Heart right ventricle (tissue), 16 donors: ENCODE data around the gene CAMK1D. TPM values are rescaled to one million over a fixed set of nuclear protein-coding genes. Genes with fewer than 3 reads are reported as not detected.

Source experiments
- ATAC-seq, 8 donors: fragments of 200-7000 bp; cut with Tn5 transposase; one replicate each; pipeline ENCODE4 v1.9.1; 2020; ENCODE audit warnings: mild to moderate bottlenecking in 8 of 8, moderate library complexity in 8 of 8, moderate number of reproducible peaks in 1 of 8
- DNase-seq, 2 donors: peaks; one replicate each; pipeline ENCODE4 v3.0.0-alpha.2; 2020
- H3K27ac ChIP-seq, 10 donors: fragments of 200-600 bp; sonication (generic) in 2 of 10; one replicate each; pipeline versions ENCODE4 v1.5.0 to v1.8.0; 2020 to 2022; ENCODE audit warnings: mild to moderate bottlenecking in 3 of 10
- H3K27me3 ChIP-seq, 7 donors: fragments of 200-600 bp; one replicate each; pipeline ENCODE4 v1.8.0; 2021 to 2022; ENCODE audit warnings: mild to moderate bottlenecking in 2 of 7
- H3K36me3 ChIP-seq, 9 donors: fragments of 200-600 bp; sonication (generic) in 1 of 9; one replicate each; pipeline versions ENCODE4 v1.5.0 to v1.8.0; 2020 to 2022; ENCODE audit warnings: mild to moderate bottlenecking in 2 of 9
- H3K4me1 ChIP-seq, 9 donors: fragments of 200-600 bp; sonication (generic) in 1 of 9; one replicate each; pipeline versions ENCODE4 v1.5.0 to v1.8.0; 2020 to 2022; ENCODE audit warnings: mild to moderate bottlenecking in 4 of 9
- H3K4me3 ChIP-seq, 10 donors: fragments of 200-600 bp; sonication (generic) in 2 of 10; one replicate each; pipeline versions ENCODE4 v1.5.0 to v1.8.0; 2020 to 2022; ENCODE audit warnings: mild to moderate bottlenecking in 7 of 10, moderate library complexity in 2 of 10
- H3K9me3 ChIP-seq, 11 donors: fragments of 200-600 bp in 10 of 11; sonication (generic) in 2 of 11; one replicate each; pipeline versions ENCODE4 v1.5.0 to v1.8.0; 2013 to 2022; ENCODE audit warnings: mild to moderate bottlenecking in 2 of 11, control low read depth in 1 of 11, moderate library complexity in 1 of 11
- CTCF ChIP-seq, 9 donors: fragments of 200-600 bp; sonication (generic) in 2 of 9; IDR thresholded peaks; one replicate each; pipeline versions ENCODE4 v1.5.0 to v1.8.0; 2021 to 2022; ENCODE audit warnings: antibody characterized with exemption in 9 of 9, mild to moderate bottlenecking in 5 of 9, moderate library complexity in 1 of 9
- WGBS, 2 donors: extraction: QIAGEN DNeasy Blood & Tissue Kit; methylation state at CpG; one replicate each; pipeline ENCODE4 v1.1.7; 2013; ENCODE audit warnings: inconsistent platforms in 1 of 2; 5-methylcytosine and 5-hydroxymethylcytosine counted together
- intact Hi-C, 10 donors: fragments of 100-400 bp; cut with DNase I; formaldehyde crosslinking; loops; one replicate each; pipeline versions ENCODE4 v1.11.1 to v1.14.2; 2022
- polyA plus RNA-seq, 2 donors: library from polyadenylated mRNA; stranded (reverse); fragments of 200-250 nt; gene quantifications; one replicate each; pipeline ENCODE4 v1.2.3, GENCODE V29; 2013
- total RNA-seq, 10 donors: library from RNA; stranded (reverse); fragmentation: NEBNext Ultra II Directional in 3 of 10; extraction: Animal tissue kit (Norgen Biotek cat#: 25700) in 3 of 10; gene quantifications; one replicate each; pipeline versions ENCODE4 v1.2.1 to v1.2.4, GENCODE V29; 2021 to 2023
- donor health status: Arrhythmogenic right ventricular cardiomyopathy.
- donor health status: ischemic (EF 13 %, LVEDD 7.1; RV severe dilation, severe dysfunction).
- donor health status: healthy with polysubstance abuse.
- donor health status: DM: no; HTN: yes; CAD: no.
- donor health status: DM: no; HTN: no; CAD: no.
- donor health status: ischemic (EF 25% LVEDD 6.9; RV normal size, moderate dysfunction).
- donor health status: ischemic (EF 25% LVEDD 5.7; RV mildly dilated, moderate dysfunction).
- donor health status: healthy.
- donor health status: DM: yes; HTN: yes; CAD: no.
- donor health status: Ischemic cardiomyopathy.
- donor health status: ischemic (EF 35%, LVEDD 5.7; RV mildly dilated, moderate dysfunction).
- donor health status: nonischemic (EF 11% LVEDD 7.7; RV severe dilation, severe dysfunction).
- donor health status: DM: yes; HTN: yes; CAD: no.
- donor health status: PGD.
- donor health status: ischemic (EF 29% LVEDD 5.4; RV normal size, mild dysfunction).
- donor health status: nonischemic (EF 23%, LVEDD 6.1; RV moderate dilation, normal function).

The CAMK1D gene
- total and polyA plus RNA-seq, 12 donors: 1.3 to 17.7 (median 2.6) TPM

- WGBS, 2 donors: 76 to 88% methylated on average over 5 of the region's 5 CpGs
These were observed 114.1 kb downstream of the CAMK1D start for GRCh38 chr10:12463459-12463838.

DNA sequence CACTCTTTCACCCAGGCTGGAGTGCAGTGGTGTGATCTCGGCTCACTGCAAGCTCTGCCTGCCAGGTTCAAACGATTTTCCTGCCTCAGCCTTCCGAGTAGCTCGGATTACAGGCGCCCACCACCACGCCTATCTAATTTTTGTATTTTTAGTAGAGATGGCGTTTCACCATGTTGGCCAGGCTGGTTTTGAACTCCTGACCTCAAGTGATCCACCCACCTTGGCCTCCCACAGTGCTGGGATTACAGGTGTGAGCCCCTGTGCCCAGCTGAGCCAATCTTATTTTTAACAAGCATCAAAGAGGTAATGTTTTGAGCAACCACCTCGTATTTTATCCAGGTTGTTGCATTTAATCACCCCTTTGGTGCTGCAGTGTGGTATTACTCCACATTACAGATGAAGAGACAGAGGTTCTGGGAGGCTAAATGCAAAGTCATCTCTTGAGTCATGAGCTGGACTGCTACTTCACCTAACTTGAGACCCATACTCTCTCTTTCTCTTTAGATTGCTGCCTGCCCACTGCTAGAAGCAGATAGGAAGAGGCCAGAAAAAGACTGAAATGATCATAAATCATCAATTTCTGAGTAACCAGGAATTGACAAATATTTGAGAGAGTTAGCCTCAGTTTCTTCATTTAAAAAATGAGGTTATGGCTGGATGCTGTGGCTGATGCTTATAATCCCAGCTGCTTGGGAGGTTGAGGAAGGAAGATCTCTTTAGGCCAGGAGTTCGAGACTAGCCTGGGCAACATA is 116.2 kb downstream of the CAMK1D start:
- ATAC-seq (no peak), DNase-seq (no peak)
- H3K27ac ChIP-seq: no peak overlapping the region
- no peaks in the 10 kb centered on the region for H3K9me3 ChIP-seq
- no peaks in the 10 kb centered on the region for H3K27me3 ChIP-seq
- WGBS, 2 donors: 88 to 91% methylated on average over 9 of the region's 9 CpGs
- H3K36me3 ChIP-seq: no peaks in the 10 kb centered on the region
- H3K4me1 ChIP-seq: no peaks in the 10 kb centered on the region
- intact Hi-C loops: no loop called here
- no peak overlapping the region for H3K4me3 ChIP-seq
- TF ChIP-seq CTCF (IDR thresholded peaks at IDR 0.05): no peak

More at GRCh38 chr10:12463459-12463838, 114.1 kb downstream of the CAMK1D start:
- Histone ChIP-seq H3K27ac (no peak overlapping the region), H3K9me3 (no peaks in the 10 kb centered on the region), H3K27me3 (peaks cover 0 to 4% (median 0%) of the 10 kb centered on the region in 7 donors), H3K4me3 (no peak overlapping the region), H3K4me1 (peaks cover 0 to 3% (median 0%) of the 10 kb centered on the region in 9 donors), H3K36me3 (no peaks in the 10 kb centered on the region)
- intact Hi-C loops: no loop called here
- ATAC-seq (no peak), DNase-seq (no peak)
- TF ChIP-seq CTCF (IDR thresholded peaks at IDR 0.05): no peak

GRCh38 chr10:12466704-12467305 is 117.5 kb downstream of the CAMK1D start:
- no peak for ATAC-seq
- no peak for DNase-seq
- no peak overlapping the region for H3K4me3 ChIP-seq
- H3K9me3 ChIP-seq: no peaks in the 10 kb centered on the region
- peaks cover 0 to 3% (median 0%) of the 10 kb centered on the region in 7 donors for H3K27me3 ChIP-seq
- WGBS, 2 donors: 73 to 86% methylated on average over 17 of the region's 17 CpGs
- no peak for TF ChIP-seq CTCF (IDR thresholded peaks at IDR 0.05)
- no peak overlapping the region for H3K27ac ChIP-seq
- no peaks in the 10 kb centered on the region for H3K4me1 ChIP-seq
- intact Hi-C loops: no loop called here
- H3K36me3 ChIP-seq: no peaks in the 10 kb centered on the region

DNA sequence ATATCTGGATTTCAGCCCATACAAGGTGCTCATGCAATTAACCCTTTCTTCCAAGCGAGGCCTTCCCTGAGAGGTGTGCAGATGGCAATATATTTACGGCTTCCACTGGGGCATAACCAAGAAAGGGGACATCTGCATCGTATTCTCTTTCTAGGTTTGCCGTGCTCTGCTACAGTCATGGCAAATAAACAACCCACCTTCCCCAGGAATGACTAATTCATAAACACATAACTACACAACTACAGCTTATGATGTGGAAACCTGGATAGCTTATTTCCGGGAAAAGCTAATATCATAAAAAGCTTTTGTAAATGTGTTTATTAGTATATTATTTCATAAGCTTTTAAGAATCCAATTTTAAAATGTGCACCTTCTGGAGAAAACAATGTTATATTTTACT is 120.0 kb downstream of the CAMK1D start:
- no peaks in the 10 kb centered on the region for H3K9me3 ChIP-seq
- H3K4me3 ChIP-seq: no peak overlapping the region
- TF ChIP-seq CTCF (IDR thresholded peaks at IDR 0.05): no peak
- 95 to 96% methylated on average over 5 of the region's 5 CpGs for WGBS, 2 donors
- H3K27me3 ChIP-seq: peaks cover 0 to 3% (median 0%) of the 10 kb centered on the region in 7 donors
- DNase-seq: no peak
- no peak overlapping the region for H3K27ac ChIP-seq
- ATAC-seq: no peak
- no peaks in the 10 kb centered on the region for H3K36me3 ChIP-seq
- H3K4me1 ChIP-seq: peaks cover 0 to 10% (median 0%) of the 10 kb centered on the region in 9 donors
- intact Hi-C loops: no loop called here
